Spleen (tissue), 11 donors: ENCODE measurements around the gene FAM221A. TPM values are rescaled to one million over a fixed set of nuclear protein-coding genes. Genes with fewer than 3 reads are reported as not detected.

Experiments used
- DNase-seq: peaks from one replicate; pipeline ENCODE4 v3.0.0-alpha.2; 2020
- H3K27ac ChIP-seq, 8 donors: fragments of 200-600 bp; sonication (generic) in 7 of 8; 1 replicate in 4 of 8; 2 replicates in 4 of 8; pipeline versions ENCODE4 v1.5.0 to v1.8.0; 2016 to 2021; ENCODE audit warnings: inconsistent platforms in 4 of 8, mild to moderate bottlenecking in 4 of 8, moderate library complexity in 1 of 8
- H3K27me3 ChIP-seq, 7 donors: fragments of 200-600 bp; sonication (generic) in 6 of 7; replicated peaks in 1 of 7; 1 replicate in 4 of 7; 2 replicates in 3 of 7; pipeline versions ENCODE4 v1.5.0 to v1.8.0; 2016 to 2021; ENCODE audit warnings: inconsistent platforms in 3 of 7, mild to moderate bottlenecking in 1 of 7
- H3K36me3 ChIP-seq, 6 donors: fragments of 200-600 bp; sonication (generic) in 5 of 6; 1 replicate in 4 of 6; 2 replicates in 2 of 6; pipeline versions ENCODE4 v1.5.0 to v1.8.0; 2016 to 2021; ENCODE audit warnings: inconsistent platforms in 2 of 6
- H3K4me1 ChIP-seq, 6 donors: fragments of 200-600 bp; sonication (generic) in 5 of 6; 1 replicate in 3 of 6; 2 replicates in 3 of 6; pipeline versions ENCODE4 v1.5.0 to v1.8.0; 2016 to 2021; ENCODE audit warnings: inconsistent platforms in 3 of 6
- H3K4me3 ChIP-seq, 8 donors: fragments of 200-600 bp; sonication (generic) in 7 of 8; 1 replicate in 4 of 8; 2 replicates in 4 of 8; pipeline versions ENCODE4 v1.5.0 to v1.8.0; 2016 to 2021; ENCODE audit warnings: inconsistent platforms in 4 of 8, mild to moderate bottlenecking in 4 of 8, moderate library complexity in 2 of 8
- H3K9me3 ChIP-seq, 8 donors: fragments of 200-600 bp; sonication (generic) in 7 of 8; 1 replicate in 4 of 8; 2 replicates in 4 of 8; pipeline versions ENCODE4 v1.5.0 to v1.8.0; 2016 to 2021; ENCODE audit warnings: inconsistent platforms in 4 of 8
- POLR2A ChIP-seq, 3 donors: fragments of 450-650 bp; IDR thresholded peaks; one replicate each; pipeline ENCODE4 v1.5.1; 2017; ENCODE audit warnings: antibody characterized with exemption in 3 of 3, mild to moderate bottlenecking in 1 of 3
- POLR2AphosphoS5 ChIP-seq, 3 donors: sonication (generic); formaldehyde crosslinking; IDR thresholded peaks; one replicate each; pipeline ENCODE4 v1.5.1; 2017; ENCODE audit warnings: antibody characterized with exemption in 3 of 3
- WGBS, 5 donors: extraction: QIAGEN DNeasy Blood & Tissue Kit in 3 of 5; methylation state at CpG; one replicate each; pipeline versions ENCODE4 v1.1.5 to v1.1.7; 2013 to 2018; 5-methylcytosine and 5-hydroxymethylcytosine counted together
- intact Hi-C: fragments of 100-400 bp; cut with DNase I; formaldehyde crosslinking; loops from one replicate; pipeline ENCODE4 v1.15.0; 2023; ENCODE audit warnings: low total_unique reads
- polyA plus RNA-seq, 3 donors: library from polyadenylated mRNA; stranded (reverse); fragments of 200-250 nt; gene quantifications; one replicate each; pipeline ENCODE4 v1.2.1, GENCODE V29; 2013
- total RNA-seq, 7 donors: library from RNA; depleted of rRNA in 3 of 7; stranded (reverse); fragments of >200 nt in 3 of 7; fragmentation: NEBNext Ultra II Directional in 4 of 7; extraction: Animal tissue kit (Norgen Biotek cat#: 25700) in 4 of 7; gene quantifications; one replicate each; pipeline versions ENCODE4 v1.1.0 to v1.2.1, GENCODE V29; 2016 to 2021
- TF ChIP-seq, protein P1 (sequence below), 11 experiments: fragments of 200-600 bp in 7 of 11; fragments of 450-650 bp in 4 of 11; sonication (generic) in 4 of 11; IDR thresholded peaks in 8 of 11; conservative IDR thresholded peaks in 3 of 11; 1 replicate in 7 of 11; 2 replicates in 4 of 11; pipeline versions ENCODE4 v1.4.0 to v1.8.0; 2016 to 2021; ENCODE audit warnings: antibody characterized with exemption in 11 of 11, inconsistent platforms in 4 of 11, mild to moderate bottlenecking in 1 of 11
- donor health status: healthy with polysubstance abuse.
- donor health status: DM: no; HTN: no; CAD: no; lungs with moderate emphysema.
- donor health status: DM: no; HTN: no; CAD: no.
- donor health status: Bipolar disorder and iron deficiency.
- donor health status: healthy.
- donor health status: DM: no; HTN: no; CAD: no.
- donor health status: DM: yes; HTN: yes; CAD: no.

FAM221A gene
- total and polyA plus RNA-seq, 10 donors = 3.8 to 12.7 (median 6.6) TPM

DNA sequence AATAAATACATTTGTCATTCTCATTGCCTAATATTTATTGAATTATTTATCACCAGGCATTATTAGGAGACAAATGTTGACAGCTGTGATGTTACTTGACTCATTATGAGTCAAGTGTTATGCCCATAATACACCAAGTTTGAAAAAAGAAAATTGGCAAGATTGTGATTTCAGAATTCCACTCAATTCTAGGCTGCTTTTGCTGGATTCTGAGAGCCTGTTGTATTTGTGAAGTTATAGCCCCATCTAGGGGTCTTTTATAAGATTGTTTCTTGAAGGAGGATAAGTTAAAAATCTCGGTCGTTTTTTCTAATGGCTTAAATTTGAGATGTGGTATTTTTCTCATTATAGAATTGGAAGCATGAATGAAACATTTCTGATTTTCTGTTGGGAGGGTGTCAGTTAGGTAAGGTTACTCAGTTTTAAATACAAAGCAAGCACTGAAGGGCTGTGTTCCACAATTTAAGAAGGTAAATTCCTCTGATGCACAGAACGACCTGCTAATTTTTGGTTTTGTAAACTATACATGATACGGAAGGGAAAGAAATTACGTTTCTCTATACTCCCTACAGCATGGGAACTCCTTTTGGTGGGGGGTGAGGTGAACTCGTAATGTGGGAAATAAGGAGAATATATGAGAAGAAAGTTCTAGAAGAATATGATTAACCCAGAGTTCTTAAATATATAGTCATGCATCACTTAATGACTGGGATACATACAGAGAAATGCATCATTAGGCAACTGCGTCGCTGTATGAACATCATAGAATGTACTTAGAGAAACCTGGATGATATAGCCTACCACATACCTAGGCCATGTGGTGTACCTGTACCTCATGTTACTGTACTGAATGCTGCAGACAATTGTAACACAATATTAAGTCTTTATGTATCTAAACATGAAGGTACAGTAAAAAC, 32.6 kb downstream of the FAM221A start:
- no peak for DNase-seq
- no peak overlapping the region for H3K27ac ChIP-seq
- intact Hi-C loops = loop anchor here (5.0 to 10.0 kb wide), 2 partner anchors 140 to 438 kb away; no protein-coding TSS in a partner anchor
- 52 to 59% (median 59%) methylated on average over 8 of the region's 8 CpGs for WGBS, 5 donors
- H3K4me1 ChIP-seq = no peaks in the 10 kb centered on the region
- H3K27me3 ChIP-seq = no peaks in the 10 kb centered on the region
- no peaks in the 10 kb centered on the region for H3K36me3 ChIP-seq
- no peak for TF ChIP-seq POLR2AphosphoS5 (IDR thresholded peaks at IDR 0.05)
- no peak for TF ChIP-seq POLR2A (IDR thresholded peaks at IDR 0.05)
- TF ChIP-seq, protein P1, sequence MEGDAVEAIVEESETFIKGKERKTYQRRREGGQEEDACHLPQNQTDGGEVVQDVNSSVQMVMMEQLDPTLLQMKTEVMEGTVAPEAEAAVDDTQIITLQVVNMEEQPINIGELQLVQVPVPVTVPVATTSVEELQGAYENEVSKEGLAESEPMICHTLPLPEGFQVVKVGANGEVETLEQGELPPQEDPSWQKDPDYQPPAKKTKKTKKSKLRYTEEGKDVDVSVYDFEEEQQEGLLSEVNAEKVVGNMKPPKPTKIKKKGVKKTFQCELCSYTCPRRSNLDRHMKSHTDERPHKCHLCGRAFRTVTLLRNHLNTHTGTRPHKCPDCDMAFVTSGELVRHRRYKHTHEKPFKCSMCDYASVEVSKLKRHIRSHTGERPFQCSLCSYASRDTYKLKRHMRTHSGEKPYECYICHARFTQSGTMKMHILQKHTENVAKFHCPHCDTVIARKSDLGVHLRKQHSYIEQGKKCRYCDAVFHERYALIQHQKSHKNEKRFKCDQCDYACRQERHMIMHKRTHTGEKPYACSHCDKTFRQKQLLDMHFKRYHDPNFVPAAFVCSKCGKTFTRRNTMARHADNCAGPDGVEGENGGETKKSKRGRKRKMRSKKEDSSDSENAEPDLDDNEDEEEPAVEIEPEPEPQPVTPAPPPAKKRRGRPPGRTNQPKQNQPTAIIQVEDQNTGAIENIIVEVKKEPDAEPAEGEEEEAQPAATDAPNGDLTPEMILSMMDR (IDR thresholded peaks at IDR 0.05 in 8 of 11, conservative IDR thresholded peaks at IDR 0.05 in 3 of 11) = peak; percentile 23 to 70 (median 57)
- H3K9me3 ChIP-seq = no peaks in the 10 kb centered on the region
- H3K4me3 ChIP-seq = no peak overlapping the region

DNA sequence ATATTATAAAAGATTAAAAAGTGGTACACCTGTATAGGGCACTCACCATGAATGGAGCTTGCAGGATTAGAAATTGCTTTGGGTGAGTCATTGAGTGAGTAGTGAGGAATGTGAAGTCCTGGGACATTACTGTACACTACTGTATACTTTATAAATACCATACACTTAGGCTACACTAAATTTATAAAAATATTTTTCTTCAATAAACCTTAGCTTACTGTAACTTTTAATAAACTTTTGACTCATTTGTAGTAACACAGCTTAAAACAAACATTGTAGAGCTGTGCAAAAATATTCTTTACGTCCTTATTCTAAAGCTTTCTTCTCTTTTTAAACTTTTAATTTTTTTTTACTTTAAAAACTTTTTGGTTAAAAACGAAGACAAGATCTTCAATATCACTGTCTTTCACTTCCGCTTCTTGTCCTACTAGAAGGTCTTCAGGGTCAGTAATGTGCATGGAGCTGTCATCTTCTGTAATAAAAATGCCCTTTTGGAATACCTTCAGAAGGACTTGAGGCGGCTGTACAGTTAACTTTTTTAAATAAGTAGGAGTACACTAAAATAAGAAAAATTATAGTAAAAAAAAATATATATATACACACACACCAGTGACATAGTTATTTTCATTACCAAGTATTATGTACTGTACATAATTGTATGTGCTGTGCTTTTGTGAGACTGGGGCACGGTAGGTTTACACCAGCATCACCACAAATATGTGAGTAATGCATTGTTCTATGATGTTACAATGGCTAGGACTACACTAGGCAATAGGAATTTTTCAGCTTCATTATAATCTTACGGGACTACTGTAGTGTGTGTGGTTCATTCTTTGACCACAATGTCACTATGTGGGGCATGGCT, 33.5 kb downstream of the FAM221A start:
- Histone ChIP-seq H3K9me3 (no peaks in the 10 kb centered on the region), H3K27me3 (no peaks in the 10 kb centered on the region), H3K4me1 (no peaks in the 10 kb centered on the region), H3K4me3 (no peak overlapping the region), H3K36me3 (no peaks in the 10 kb centered on the region), H3K27ac (no peak overlapping the region)
- TF ChIP-seq POLR2A (IDR thresholded peaks at IDR 0.05) (no peak), POLR2AphosphoS5 (IDR thresholded peaks at IDR 0.05) (no peak)
- TF ChIP-seq, protein P1 (IDR thresholded peaks at IDR 0.05 in 8 of 11, conservative IDR thresholded peaks at IDR 0.05 in 3 of 11) = no peak
- 67 to 86% (median 79%) methylated on average over 6 of the region's 6 CpGs for WGBS, 5 donors
- no peak for DNase-seq
- intact Hi-C loops = loop anchor here (5.0 to 10.0 kb wide), 2 partner anchors 141 to 439 kb away; no protein-coding TSS in a partner anchor

DNA sequence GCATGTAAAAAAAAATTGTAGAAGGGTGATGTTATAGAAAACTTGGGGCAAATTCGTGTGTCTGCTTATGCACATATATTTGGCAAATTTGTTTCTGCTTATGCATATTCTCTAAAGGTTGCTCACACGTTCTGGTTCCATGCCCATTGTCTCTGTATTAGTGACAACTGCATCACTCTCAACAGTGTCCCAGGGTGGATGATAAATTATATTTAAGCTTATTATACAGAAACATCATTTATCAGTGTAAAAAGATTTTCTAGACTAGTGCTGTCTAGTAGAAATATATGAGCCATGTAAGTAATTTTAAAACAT, 34.1 kb downstream of the FAM221A start:
- no peak overlapping the region for H3K27ac ChIP-seq
- intact Hi-C loops = loop anchor here (5.0 to 10.0 kb wide), 2 partner anchors 142 to 439 kb away; no protein-coding TSS in a partner anchor
- H3K36me3 ChIP-seq = no peaks in the 10 kb centered on the region
- no peak for DNase-seq
- no peaks in the 10 kb centered on the region for H3K27me3 ChIP-seq
- no peaks in the 10 kb centered on the region for H3K9me3 ChIP-seq
- H3K4me1 ChIP-seq = no peaks in the 10 kb centered on the region
- 52 to 75% (median 66%) methylated on average over 2 of the region's 2 CpGs for WGBS, 5 donors
- no peak overlapping the region for H3K4me3 ChIP-seq
- TF ChIP-seq, protein P1 (IDR thresholded peaks at IDR 0.05 in 8 of 11, conservative IDR thresholded peaks at IDR 0.05 in 3 of 11) = no peak
- TF ChIP-seq POLR2AphosphoS5 (IDR thresholded peaks at IDR 0.05) (no peak), POLR2A (IDR thresholded peaks at IDR 0.05) (no peak)
